Urothelium cell line (cell line): ENCODE measurements around the gene YARS1.
A peak's percentile ranks its signal among the peaks of the same experiment; 100 is the strongest.

Source experiments
- DNase-seq: peaks from one replicate; pipeline ENCODE4 v3.0.0; 2011; ENCODE audit warnings: low spot score, mixed read lengths
- FAIRE-seq: peaks from 2 replicates; lab custom pipeline; 2011; peaks lifted over from hg19 to GRCh38; lab: Jason Lieb, UNC

Gene YARS1

GRCh38 chr1:32782086-32782485, 35.1 kb downstream of the YARS1 start:
- DNase-seq (no peak), FAIRE-seq (no peak)

GRCh38 chr1:32780628-32781234, 36.4 kb downstream of the YARS1 start:
- FAIRE-seq (no peak), DNase-seq (no peak)

DNA sequence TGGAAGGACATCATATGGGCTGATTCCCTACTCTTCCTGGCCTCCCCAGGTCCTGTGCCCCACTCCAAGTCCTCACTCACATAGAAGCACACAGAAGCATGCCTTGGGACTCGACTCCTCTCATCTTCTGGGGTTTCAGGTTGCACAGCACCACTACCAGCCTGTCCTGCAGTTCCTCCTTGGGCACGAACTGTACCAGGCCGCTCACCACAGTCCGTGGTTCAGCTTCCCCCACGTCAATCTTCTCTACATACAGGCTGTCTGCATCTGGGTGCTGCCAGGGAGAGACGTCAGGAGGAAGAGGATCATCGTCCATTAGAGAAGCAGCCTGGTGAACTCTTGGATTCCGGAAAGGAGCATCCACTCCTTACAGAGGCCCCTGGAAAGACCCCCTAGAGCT, 37.2 kb downstream of the YARS1 start:
- DNase-seq (no peak), FAIRE-seq (no peak)

DNA sequence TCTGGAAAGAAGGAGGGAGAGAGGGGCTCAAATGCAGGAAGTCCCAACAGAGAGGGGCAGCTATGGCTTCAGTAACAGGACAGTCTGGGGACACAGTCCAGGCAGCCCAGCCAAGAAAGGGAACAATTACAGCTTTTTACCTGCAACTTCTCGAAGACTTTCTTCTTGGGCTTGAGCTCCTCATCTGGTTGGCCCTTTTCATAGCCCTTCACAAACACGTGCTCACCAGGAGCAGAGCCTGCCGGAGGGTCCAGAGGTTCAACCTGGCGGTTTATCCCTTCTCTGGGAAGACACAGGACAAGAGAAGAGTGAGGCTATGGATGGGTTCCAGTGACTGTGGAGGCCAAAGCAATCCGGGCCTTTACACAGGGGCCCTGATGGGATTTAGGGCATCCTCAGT, 37.9 kb downstream of the YARS1 start:
- no peak for DNase-seq
- FAIRE-seq: no peak

- FAIRE-seq: no peak
- DNase-seq: no peak
Measured at GRCh38 chr1:32775640-32776337, 41.4 kb downstream of the YARS1 start.

DNA sequence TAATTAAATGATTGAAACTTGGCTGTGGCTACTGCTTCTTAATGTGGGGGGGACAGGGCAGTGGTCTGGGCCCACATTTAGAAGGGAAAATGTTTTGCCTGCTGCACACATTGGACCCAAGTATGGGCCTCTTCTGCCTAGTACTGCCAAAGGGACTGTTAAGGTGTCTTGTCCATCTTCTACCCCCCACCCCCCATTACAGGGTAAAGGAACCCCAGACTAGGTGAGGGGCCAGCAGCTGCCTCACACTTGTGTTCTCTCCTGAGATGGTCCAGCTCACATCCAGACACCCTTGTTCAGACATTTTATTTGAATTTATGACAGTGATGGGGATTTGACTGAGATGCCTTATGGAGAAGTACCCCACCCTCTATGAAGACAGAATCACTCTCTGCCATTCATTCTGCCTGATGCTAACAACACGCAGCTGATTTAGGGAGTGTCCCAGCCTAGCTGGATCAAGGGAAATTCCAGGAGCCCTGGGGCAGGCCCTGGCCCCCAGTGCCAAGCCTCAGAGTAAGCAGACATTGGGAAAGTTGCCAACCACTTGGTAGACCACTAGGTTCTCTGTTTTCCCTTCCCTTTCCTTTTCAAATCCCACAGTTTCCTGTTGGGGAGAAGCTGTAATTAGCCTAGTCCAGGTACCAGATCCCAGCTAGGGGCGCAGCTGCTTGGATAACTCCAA, 42.1 kb downstream of the YARS1 start:
- no peak for FAIRE-seq
- DNase-seq: no peak

DNA sequence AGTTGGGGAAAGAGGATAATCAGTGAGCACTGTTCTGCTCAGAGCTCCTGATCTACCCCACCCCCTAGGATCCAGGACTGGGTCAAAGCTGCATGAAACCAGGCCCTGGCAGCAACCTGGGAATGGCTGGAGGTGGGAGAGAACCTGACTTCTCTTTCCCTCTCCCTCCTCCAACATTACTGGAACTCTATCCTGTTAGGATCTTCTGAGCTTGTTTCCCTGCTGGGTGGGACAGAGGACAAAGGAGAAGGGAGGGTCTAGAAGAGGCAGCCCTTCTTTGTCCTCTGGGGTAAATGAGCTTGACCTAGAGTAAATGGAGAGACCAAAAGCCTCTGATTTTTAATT, 42.7 kb downstream of the YARS1 start:
- DNase-seq (no peak), FAIRE-seq (no peak)

- no peak for FAIRE-seq
- DNase-seq: no peak
Measured at GRCh38 chr1:32773764-32774463, 43.2 kb downstream of the YARS1 start.

- no peak for FAIRE-seq
Measured at GRCh38 chr1:32773018-32773763, 44.0 kb downstream of the YARS1 start.

GRCh38 chr1:32772281-32773017, 44.7 kb downstream of the YARS1 start:
- DNase-seq: no peak
- FAIRE-seq: no peak

More at GRCh38 chr1:32773018-32773763, 44.0 kb downstream of the YARS1 start:
- peak; percentile 81 for DNase-seq

DNA sequence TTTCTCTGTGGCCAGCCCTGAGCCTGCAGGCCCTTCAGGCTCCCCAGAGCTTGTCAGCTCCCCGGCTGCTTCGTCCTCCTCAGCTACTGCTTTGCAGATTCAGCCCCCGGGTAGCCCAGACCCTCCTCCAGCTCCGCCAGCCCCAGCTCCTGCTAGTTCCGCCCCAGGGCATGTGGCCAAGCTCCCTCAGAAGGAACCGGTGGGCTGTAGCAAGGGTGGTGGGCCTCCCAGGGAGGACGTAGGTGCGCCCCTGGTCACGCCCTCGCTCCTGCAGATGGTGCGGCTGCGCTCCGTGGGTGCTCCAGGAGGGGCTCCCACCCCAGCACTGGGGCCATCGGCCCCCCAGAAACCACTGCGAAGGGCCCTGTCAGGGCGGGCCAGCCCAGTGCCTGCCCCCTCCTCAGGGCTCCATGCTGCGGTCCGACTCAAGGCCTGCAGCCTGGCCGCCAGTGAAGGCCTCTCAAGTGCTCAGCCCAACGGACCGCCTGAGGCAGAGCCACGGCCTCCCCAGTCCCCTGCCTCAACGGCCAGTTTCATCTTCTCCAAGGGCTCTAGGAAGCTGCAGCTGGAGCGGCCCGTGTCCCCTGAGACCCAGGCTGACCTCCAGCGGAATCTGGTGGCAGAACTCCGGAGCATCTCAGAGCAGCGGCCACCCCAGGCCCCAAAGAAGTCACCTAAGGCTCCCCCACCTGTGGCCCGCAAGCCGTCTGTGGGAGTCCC, 45.4 kb downstream of the YARS1 start:
- no peak for FAIRE-seq
- no peak for DNase-seq

GRCh38 chr1:32770741-32771548, 46.2 kb downstream of the YARS1 start:
- no peak for FAIRE-seq
- no peak for DNase-seq

DNA sequence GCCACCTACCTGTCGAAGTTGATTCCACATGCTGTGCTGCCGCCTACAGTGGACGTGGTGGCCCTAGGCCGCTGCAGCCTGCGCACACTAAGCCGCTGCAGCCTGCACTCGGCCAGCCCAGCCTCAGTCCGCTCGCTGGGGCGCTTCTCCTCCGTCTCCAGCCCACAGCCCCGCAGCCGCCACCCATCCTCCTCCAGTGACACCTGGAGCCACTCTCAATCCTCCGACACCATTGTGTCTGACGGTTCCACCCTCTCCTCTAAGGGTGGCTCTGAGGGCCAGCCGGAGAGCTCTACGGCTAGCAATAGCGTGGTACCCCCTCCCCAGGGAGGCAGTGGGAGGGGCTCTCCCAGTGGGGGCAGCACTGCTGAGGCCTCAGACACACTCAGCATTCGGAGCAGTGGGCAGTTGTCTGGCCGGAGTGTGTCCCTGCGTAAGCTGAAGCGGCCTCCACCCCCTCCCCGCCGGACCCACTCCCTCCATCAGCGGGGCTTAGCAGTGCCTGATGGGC, 46.9 kb downstream of the YARS1 start:
- FAIRE-seq: peak; percentile 50
- no peak for DNase-seq

DNA sequence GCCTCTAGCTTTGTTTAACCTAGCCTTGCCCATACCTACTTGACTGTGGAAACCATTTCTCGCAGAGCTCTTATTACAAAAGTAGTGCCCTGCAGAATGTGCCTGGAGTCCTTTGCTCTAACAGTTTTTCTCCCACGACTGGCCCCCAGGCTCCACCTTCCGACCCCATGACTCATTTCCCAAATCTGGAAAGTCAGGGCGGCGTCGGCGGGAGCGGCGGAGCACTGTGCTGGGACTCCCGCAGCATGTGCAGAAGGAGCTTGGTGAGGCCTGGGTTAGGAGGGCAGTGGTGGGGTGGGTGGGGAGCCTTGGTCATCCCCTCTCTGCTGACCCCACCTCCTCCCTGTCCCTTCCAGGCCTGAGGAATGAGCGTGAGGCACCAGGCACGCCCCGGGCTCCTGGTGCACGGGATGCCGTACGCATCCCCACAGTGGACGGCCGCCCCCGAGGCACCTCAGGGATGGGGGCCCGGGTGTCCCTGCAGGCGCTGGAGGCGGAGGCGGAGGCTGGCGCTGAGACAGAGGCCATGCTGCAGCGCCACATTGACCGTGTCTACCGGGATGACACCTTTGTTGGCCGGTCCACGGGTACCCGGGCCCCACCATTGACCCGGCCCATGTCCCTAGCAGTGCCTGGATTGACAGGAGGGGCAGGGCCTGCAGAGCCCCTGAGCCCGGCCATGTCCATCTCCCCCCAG, 47.5 kb downstream of the YARS1 start:
- FAIRE-seq (no peak), DNase-seq (peak; percentile 57)

DNA sequence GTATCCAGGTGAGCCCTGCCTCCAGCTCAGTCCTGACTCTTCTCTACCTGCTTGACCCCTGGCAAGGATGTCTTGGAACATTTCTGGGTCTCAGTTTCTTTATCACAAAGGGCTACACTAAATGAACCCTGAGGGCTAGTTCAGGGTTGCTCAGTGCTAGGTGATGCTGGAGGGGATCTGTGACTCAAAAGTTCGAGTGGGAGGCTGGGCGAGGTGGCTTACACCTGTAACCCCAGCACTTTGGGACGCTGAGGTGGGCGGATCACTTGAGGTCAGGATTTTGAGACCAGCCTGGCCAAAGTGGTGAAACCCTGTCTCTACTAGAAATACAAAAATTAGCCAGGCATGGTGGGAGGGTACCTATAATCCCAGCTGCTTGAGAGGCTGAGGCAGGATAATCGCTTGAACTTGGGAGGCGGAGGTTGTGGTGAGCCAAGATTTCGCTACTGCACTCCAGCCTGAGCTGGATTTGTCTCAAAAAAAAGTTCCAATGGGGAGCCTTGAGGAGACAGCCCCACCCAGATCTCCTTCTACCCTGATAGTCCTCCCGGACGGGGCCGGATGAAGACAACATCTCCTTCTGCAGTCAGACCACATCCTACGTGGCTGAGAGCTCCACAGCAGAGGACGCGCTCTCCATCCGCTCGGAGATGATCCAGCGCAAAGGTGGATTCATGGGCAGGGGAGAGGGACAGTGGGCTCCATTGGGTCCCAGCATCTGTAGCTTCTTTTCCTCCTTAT, 48.9 kb downstream of the YARS1 start:
- no peak for FAIRE-seq
- no peak for DNase-seq

GRCh38 chr1:32767641-32768040, 49.5 kb downstream of the YARS1 start:
- DNase-seq: no peak
- FAIRE-seq: no peak

DNA sequence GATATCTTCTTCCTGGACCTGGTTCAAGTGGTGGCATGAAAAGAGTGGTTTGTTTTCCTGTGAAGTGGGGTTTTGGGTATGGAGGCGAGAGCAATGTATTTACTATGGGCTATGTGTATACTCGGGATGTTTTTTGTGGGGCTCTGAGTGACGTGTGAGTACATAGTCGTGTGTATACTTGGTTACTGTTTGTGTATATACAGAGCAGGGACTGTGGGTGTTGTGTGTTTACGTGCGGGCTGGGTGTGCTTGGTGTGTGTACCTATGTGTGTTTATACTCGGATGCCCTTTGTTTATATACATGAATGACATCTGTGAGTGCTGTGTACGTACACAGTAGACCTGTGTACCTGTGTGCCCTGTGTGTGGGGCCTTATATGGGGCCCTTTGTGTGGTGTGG, 50.0 kb downstream of the YARS1 start:
- FAIRE-seq: no peak
- no peak for DNase-seq
